OCI-LY3 (cell line): Measurements from ENCODE around the gene NXF1.

Experiments
- CTCF ChIP-seq: fragments of 200-600, 300-600 bp; sonication (generic); IDR thresholded peaks from 2 replicates; pipeline ENCODE4 v1.5.1; 2014; ENCODE audit warnings: antibody characterized with exemption, low read length, low read depth
- EZH2phosphoT487 ChIP-seq: fragments of 200-600 bp; shearing (Covaris generic); IDR thresholded peaks from 2 replicates; pipeline ENCODE4 v1.6.1; 2018; ENCODE audit warnings: antibody characterized with exemption, mixed run types, low read depth

- TF ChIP-seq CTCF (no peak), EZH2phosphoT487 (no peak)
These were observed 29.6 kb downstream of the NXF1 start for GRCh38 chr11:62775646-62776045.
